NCI-H2227 (cell line): Measurements from ENCODE around the gene UBE2D2.
A peak's percentile ranks its signal among the peaks of the same experiment; 100 is the strongest.

Source experiments
- DNase-seq: peaks from one replicate; lab custom pipeline; 2025; ENCODE audit not compliant: unreplicated experiment; lab: John Stamatoyannopoulos, UW

Gene UBE2D2

GRCh38 chr5:139634541-139634940 is 73.4 kb downstream of the UBE2D2 start:
- no peak for DNase-seq

- DNase-seq, result no peak
These were observed 74.1 kb downstream of the UBE2D2 start for GRCh38 chr5:139635191-139635590.

DNA sequence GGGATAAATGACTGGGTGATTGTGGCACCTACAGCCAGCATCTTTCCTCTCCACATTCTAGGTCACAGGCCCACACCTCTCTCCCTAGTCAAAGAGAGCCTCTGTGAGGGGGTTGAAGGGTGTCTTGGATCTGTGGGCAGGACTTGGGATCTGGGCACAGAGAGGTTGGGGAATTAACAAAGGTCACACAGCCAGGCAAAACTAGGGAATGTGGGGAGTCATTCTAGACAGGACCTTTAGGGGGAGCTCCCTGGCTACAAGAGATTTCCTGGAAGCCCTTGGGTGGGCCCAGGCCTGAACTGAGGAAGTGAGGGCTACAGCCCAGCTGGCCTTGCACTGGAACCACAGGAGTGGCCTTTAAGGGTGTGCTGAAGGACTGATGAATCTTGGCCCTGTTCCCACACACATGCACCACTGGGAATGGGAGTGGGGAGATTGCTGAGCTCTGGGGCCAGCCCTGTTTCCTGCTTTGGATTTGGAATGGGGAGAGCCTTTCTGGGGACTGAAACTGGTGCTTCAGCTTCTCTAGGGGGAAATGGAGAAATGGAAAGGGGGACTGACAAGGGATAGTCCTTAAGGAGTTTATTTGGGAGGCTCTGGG is 74.6 kb downstream of the UBE2D2 start:
- peak; percentile 9 for DNase-seq

DNA sequence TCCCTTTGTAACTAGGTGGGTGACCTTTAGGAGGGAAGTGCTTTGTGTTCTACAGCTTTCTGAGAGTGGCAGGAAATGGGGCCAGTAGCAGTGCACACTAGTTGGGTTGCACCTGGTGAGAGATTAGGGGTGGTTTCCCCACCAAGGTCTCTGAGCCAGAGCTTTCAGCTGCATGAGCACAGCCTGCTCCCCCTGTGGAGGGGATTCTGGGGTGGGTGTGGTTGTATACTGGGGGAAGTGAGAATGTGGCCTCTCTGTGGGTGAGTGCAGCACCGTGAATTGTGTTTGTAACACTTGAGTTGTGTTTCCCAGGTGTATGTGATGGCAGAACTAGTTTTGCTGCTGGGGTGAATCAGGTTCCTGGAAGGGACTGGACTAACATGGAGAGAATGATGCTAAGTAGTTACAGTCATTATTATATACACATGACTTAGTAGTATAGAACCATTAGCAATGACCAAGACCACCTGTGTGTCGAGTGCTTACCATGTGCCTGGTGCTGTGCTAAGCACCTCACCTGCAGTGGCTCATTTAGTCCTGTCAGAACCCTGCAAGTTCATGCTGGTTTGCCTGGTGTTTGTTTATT is 75.2 kb downstream of the UBE2D2 start:
- DNase-seq, result no peak

DNA sequence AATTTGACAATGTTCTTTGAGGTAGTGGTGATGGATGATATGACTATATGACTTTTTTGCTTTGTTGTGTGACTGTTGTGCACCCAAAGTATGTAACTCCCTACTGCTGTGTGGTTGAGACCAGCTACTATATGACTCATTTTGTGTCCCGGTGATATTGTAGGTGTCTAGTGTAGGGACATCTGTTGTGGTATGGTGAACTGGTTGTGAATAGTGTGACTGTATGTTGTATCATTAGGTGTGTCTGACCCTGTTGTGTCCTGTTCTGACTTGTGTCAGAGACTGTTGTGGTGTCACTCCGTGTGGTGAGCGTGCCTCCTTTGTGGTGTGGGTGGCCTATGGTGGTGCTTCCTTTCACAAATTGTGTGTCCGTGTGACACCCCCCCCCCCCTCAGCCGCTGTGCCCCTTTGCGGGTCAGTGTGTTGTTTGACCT is 75.9 kb downstream of the UBE2D2 start:
- DNase-seq, result no peak

DNA sequence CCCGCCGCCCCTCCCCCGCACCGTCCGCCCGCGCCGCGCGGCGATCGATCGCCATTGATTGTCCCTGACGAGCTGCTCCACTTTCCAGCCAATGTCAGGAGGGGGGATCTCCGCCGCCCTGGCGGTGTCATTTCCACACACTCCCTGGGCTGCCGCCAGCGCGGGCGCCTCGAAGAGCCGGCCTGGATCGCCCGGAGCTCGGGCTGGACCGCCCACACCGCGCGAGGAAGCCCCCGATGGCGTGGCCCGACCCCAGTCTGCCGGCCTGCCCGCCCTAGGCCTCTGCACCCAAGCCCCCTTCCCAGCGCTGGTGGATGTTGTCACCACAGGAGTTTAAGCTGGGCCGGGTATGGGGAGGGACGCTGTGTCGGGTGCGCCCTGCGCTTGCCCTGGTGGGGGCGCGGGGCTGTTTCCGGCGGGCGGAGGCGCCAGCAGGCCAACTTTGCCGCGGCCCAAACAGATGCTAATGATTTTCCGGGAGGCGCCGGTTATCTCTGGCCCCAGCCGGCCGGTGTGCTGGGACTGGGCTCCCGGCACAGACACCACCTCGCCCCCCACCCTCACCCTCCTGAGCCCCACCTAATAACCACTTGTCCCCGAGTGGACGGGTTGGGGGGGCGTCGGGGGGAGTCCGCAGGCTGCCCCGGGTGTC is 76.4 kb downstream of the UBE2D2 start:
- DNase-seq, result peak; percentile 76

- DNase-seq, result peak; percentile 21
These were observed 77.1 kb downstream of the UBE2D2 start for GRCh38 chr5:139638090-139638735.

DNA sequence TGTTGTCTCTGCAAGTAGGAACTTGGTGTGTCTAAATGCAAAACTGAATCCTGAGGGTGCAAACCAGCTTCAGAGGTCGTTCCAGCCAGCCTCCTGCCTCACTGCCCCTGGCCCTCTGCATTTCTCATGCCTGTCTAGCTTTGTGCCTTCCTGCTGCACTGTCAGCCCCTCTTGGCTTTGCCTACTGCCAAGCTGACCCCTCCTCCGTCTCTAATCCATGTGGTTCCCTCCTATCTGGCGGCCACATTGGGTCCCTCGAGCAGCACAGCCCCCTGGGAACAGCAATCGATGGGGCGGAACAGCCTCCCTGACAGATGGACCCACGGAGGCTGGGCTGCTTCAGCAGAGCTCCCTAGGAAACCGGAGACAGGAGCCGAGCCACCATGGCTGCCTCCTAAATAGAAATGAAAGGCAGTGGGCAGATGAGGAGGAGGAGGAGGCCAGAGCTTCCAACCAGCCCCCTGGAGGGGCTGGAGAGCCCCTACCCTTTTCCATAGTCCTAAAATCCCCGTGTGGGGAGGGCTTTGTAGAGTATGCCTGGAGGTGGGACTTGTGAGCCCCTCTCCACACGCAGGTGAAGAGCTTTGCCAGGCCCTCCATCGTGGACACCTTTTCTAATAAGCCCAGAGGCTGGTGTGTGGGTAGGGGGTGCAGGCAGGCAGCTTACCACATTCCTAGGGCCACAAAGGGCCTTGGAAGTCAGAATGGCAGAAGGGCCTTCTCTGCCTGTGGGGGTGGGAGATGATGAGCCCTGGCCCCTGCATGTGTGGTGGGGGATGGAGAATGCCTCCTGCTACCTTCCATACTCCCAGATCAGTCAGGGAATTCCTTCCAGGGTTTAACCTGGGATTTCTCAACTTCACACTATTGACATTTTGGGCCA is 77.8 kb downstream of the UBE2D2 start:
- DNase-seq, result no peak

GRCh38 chr5:139639619-139640380 is 78.7 kb downstream of the UBE2D2 start:
- no peak for DNase-seq

GRCh38 chr5:139640421-139641115 is 79.4 kb downstream of the UBE2D2 start:
- DNase-seq, result no peak

DNA sequence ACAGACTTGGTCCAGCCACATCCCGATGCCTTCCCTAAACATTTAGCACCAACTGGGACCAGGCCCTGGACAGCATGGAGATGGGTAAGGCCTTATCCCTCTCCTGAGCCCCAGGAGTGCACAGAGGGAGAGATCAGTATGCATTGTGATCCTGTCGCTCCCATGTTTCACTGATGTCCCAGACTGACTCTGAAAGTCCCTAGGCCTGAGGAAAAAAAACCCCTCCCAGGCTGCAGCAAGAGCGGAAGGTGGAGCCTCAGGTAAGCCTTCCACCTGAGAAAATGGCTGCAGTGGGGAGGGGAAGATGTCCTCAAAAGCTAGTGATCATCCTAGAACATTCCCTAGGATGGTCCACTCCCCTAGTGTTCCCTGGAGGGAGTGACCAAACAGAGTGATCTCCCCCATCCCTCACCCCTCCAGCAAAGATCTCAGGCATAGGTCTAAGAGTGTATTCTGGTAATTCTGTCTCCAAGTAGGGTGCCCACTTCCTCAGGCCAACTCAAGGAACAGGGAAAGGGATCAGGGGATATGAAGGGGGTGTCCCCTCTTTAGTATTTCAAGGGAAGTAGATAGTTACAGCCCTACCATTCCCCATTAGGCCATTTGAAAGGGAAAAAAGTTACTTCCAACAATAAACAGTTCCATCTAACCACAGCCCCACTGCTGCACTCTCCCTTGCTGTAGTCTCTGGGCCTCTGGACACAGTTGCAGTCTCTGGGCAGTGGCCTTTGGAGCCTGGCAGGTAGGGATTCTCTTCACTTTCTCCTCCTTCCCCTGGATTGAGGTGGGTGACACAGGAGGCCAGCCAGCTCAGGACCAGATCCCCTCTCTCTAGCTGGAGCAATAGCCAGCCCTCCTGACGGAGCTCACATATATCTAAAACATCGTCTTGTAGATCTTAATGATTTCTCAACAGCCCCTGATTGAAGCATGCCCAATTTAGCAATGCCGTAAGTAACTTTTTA is 80.3 kb downstream of the UBE2D2 start:
- DNase-seq, result no peak

DNA sequence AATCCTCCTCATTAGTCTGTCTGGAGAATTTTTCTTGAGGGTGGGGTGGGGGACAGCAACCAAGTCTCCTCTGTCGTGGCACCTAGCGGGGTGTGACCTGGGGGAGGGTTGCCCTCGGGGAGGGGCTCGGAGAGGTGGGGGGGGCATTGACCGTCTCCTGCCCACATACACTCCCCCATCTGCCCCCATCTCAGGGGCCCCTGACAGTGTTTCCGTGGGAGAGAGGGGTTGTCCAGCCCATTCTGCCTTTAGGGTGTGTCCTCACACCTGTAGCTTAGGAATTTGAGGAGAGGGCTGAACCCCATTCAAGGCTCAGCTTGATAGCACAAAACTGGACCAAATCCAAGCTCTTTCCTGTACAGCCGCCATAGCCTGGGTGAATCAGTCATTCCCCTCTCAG is 81.1 kb downstream of the UBE2D2 start:
- no peak for DNase-seq

DNA sequence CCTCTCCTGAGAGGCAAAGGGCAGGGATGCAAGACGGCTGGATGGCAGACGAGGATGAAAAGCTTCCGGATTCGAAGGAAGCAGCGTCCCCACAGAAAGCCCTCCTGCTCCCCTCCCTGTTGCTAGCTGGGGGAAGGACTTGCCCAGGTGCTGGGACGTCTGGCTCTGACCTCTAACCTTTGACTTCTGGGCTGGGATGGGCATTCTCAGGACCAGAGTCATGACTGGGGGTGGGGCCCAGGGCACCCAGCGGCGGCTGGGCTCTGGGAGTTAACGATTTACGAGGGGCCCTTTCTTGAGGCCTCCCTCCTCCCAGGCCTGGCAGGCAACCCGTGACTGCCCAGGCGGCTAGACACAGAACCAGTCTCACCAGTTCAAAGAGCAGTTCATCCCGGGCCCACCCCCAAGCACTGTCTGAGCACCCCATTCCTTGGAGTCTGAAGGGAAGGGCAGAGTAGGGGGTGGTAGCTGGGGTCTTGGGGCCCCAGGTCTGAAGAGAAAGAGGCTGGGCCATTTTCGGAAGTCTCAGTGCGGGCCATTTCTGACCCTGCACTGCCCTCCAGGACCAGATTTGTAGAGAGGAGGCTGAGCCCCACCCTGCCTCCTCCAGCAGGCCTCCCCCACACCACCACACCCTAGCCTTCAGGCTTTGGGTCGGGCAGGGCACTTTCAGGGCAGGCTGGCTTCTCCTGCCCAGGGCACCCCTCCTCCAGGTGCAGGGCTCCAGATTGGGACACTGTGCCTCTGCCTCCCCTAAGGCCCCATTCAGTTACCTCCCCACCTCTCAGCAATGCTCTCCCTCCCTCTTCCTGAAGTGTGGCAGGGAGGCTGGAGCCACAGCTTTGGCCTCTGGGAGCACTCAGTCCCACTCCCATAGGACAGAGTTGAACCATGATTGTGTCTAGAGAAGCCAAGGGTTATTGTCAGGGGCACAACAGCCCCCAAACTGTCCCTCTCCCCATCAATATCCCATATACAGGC is 82.0 kb downstream of the UBE2D2 start:
- DNase-seq, result no peak

DNA sequence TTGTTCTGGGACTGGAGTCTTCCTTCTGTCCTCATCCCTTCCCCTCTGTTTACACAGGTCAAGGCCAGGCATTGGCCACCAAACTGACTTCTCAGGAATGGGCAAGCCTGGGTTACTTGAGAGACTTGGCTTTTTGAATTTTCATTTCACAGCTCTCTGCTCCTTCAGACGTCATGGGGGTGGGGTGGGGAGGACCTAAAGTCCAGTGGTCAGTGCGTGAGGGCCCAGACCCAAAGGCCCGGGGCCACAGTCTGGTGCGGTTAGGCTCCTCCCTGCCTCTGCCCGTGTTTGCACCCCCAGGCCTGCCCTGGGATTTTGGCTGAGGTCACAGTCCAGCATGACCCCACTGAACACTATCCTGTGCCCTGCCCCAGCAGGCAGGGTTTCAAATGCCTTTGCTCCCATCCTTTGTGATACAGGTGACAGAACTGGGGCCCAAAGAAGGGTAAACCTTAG is 82.9 kb downstream of the UBE2D2 start:
- DNase-seq, result no peak

DNA sequence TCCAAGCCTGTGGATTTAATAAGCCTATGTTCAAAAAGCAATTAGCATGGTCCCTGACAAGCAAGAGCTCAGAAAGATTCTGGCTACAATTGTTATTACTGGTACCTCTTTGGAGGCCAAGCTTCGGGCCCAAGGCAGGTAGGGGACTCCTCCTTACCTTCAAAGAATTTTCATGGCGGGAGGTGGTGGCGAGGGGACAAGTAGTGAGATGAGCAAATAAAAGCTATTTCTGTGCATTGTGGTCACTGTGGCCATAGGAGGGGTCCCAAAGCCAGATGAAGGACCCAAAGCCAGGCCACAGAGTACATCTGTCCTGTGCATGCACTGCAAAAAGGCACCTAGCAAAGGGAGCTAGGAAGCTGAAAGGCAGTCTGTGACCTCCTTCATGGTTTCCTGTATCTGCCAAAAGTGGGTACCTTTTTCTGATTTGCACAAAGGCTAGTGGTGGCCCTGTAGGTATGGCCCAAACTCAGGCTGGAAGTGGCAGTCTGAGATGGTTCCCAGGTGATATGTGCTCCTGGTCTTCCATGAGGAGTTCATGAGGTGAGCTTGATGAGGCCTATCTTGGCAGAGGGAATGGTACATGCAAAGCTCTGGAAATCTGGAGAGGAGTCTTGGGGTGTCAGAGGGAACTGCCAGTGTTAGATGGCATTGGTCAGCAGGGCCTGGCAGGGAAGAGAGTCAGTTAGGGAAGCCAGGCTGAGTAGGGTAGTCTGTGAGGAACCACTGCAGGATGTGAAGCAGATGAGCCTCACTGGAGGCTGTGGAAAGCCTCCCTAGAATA is 83.7 kb downstream of the UBE2D2 start:
- DNase-seq, result no peak

- no peak for DNase-seq
These were observed 84.3 kb downstream of the UBE2D2 start for GRCh38 chr5:139645430-139645871.

DNA sequence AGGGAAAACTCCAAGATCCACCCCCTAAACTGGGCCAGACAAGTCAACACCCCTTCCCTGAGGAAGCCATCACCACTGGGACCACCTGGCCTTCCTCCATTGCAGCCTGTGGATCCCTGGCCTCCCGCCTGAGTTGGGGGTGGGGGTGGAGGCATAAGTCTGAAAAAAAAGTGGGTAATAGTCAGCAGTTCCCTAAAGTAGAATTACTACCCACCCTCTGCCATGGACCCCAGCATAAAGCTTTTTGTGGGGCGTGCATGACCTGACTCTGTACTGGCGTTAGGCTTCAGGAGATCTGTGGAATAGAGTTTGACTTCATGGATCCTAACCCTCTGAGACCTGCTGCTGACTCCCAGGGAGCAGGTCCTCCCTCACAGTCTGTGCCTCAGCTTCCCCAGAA is 85.0 kb downstream of the UBE2D2 start:
- DNase-seq, result no peak
